ENCODE measurements around the gene THAP10.

DNA sequence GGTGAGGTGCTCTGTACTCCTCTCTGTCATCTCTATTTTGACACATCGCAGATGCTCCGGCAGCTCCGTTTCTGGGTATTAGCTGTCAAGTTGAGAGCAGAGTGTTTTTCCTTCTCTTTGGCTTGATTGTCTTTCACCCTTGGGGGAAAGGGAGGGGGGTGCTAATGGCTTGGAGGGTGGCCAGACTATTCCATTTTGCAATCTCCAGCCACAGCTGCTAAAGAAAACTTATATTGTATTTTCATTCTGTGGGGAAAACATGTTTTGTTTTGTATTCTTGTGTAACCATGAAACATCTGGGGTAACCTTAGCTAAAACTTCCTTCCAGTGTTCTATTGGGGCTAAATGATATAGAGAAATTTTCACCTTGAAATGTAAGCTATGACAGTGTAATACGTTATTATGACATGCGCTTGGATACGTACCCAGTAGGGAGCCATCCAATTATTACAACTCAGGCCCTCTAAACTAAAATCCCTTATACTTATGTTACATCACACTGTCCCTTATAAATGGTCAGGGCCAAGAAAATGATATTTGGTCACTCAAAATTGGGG lies 24.2 kb downstream of the THAP10 start:
- TF ChIP-seq EZH2phosphoT487 (IDR thresholded peaks at IDR 0.05; ENCODE audit: borderline replicate concordance, low read depth) (no peak), CTCF (IDR thresholded peaks at IDR 0.05) (no peak), PBX3 (IDR thresholded peaks at IDR 0.05) (peak; percentile 90), SIN3A (IDR thresholded peaks at IDR 0.05; ENCODE audit: borderline replicate concordance, low read depth, low read length) (0 out of 2 replicates have a peak, but pooled peaks have one; percentile 45), FOXM1 (IDR thresholded peaks at IDR 0.05; ENCODE audit: low read depth) (no peak), GATA2 (CRISPR knock-in tag; IDR thresholded peaks at IDR 0.05) (no peak; the same call in 1 of the 2 replicates), JUND (IDR thresholded peaks at IDR 0.05) (peak; percentile 35; the same call in 1 of the 2 replicates), YY1 (IDR thresholded peaks at IDR 0.05; ENCODE audit: low read depth) (no peak), POLR2AphosphoS5 (IDR thresholded peaks at IDR 0.05; ENCODE audit: low read depth, low read length) (peak; percentile 53; the same call in 1 of the 2 replicates), EP300 (IDR thresholded peaks at IDR 0.05; ENCODE audit: borderline replicate concordance in 1 of 2, low read depth in 1 of 2, low read length in 1 of 2) (peak; percentile 65 to 73)
